ENCODE measurements around the gene ZNF552. TPM values are rescaled to one million over a fixed set of nuclear protein-coding genes. Genes with fewer than 3 reads are reported as not detected.
"Not testable (repeated sequence)": the region's sequence is repeated elsewhere in the genome, so short reads cannot be mapped to it uniquely, and the experiment has no call there.

Gene ZNF552
- total RNA-seq, 1 donor from 2014 or later: 7.3 TPM

DNA sequence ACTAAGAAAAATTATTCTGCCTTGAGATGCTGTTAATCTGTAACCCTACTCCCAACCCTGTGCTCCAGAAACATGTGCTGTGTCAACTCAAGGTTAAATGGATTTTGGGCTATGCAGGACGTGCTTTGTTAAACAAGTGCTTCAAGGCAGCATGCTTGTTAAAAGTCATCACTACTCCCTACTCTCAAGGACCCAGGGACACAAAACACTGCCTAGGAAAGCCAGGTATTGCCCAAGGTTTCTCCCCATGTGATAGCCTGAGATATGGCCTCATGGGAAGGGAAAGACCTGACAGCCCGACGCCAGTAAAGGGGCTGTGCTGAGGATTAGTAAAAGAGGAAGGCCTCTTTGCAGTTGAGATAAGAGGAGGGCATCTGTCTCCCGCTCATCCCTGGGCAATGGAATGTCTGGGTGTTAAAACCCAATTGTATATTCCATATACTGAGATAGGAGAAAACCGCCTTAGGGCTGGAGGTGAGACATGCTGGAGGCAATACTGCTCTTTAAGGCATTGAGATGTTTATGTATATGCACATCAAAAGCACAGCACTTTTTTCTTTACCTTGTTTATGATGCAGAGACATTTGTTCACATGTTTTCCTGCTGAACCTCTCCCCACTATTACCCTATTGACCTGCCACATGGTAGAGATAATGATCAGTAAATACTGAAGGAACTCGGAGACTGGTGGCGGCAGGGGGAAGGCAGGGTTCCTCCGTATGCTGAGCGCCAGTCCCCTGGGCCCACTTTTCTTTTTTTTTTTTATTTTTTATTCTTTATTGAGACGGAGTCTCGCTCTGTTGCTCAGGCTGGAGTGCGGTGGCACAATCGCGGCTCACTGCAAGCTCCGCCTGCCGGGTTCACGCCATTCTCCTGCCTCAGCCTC is 4.1 kb downstream of the ZNF552 start:
- not testable (repeated sequence) for H3K27ac ChIP-seq (ENCODE audit: low read depth, low read length); H3K9me3 ChIP-seq (ENCODE audit: control insufficient read depth in 3 of 3, low read length in 3 of 3); H3K27me3 ChIP-seq (ENCODE audit: control insufficient read depth in 3 of 3, insufficient read depth in 3 of 3, low read length in 3 of 3); H3K9ac ChIP-seq (ENCODE audit: low read depth in 1 of 3, low read length in 3 of 3); H3K4me3 ChIP-seq (ENCODE audit: low read length in 3 of 3)
- Histone ChIP-seq H3K4me1 (ENCODE audit: control insufficient read depth in 3 of 3, insufficient read depth in 3 of 3, low read length in 3 of 3) (peaks cover 13 to 18% (median 17%) of the 10 kb centered on the region in 3 donors), H3K36me3 (ENCODE audit: control insufficient read depth in 3 of 3, insufficient read depth in 3 of 3, low read length in 3 of 3) (peaks cover 8 to 28% (median 19%) of the 10 kb centered on the region in 3 donors)

DNA sequence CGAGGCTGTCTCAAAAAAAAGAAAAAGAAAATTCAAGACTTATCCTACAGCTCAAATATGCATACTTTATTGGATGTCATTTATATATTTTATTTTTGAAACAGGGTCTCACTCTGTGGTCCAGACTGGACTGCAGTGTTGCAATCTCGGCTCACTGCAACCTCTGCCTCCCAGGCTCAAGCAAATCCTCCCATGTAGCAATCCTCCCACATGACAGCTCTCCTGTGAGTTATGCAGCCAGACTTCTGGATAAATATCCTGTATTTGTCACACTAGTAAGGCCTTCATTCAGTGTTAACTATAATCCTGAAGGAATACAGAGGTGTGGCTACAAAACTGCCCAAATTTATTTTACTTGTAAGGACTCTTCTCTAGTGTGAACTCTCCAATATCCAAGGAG is 7.2 kb downstream of the ZNF552 start:
- Histone ChIP-seq H3K4me1 (ENCODE audit: control insufficient read depth in 3 of 3, insufficient read depth in 3 of 3, low read length in 3 of 3) (peaks cover 0 to 2% (median under 1%) of the 10 kb centered on the region in 3 donors), H3K27me3 (ENCODE audit: control insufficient read depth in 3 of 3, insufficient read depth in 3 of 3, low read length in 3 of 3) (no peaks in the 10 kb centered on the region), H3K36me3 (ENCODE audit: control insufficient read depth in 3 of 3, insufficient read depth in 3 of 3, low read length in 3 of 3) (peaks cover 8 to 28% (median 19%) of the 10 kb centered on the region in 3 donors), H3K9me3 (ENCODE audit: control insufficient read depth in 3 of 3, low read length in 3 of 3) (no peaks in the 10 kb centered on the region), H3K4me3 (ENCODE audit: low read length in 3 of 3) (no peak overlapping the region), H3K9ac (ENCODE audit: low read depth in 1 of 3, low read length in 3 of 3) (no peak overlapping the region), H3K27ac (ENCODE audit: low read depth, low read length) (no peak overlapping the region)

DNA sequence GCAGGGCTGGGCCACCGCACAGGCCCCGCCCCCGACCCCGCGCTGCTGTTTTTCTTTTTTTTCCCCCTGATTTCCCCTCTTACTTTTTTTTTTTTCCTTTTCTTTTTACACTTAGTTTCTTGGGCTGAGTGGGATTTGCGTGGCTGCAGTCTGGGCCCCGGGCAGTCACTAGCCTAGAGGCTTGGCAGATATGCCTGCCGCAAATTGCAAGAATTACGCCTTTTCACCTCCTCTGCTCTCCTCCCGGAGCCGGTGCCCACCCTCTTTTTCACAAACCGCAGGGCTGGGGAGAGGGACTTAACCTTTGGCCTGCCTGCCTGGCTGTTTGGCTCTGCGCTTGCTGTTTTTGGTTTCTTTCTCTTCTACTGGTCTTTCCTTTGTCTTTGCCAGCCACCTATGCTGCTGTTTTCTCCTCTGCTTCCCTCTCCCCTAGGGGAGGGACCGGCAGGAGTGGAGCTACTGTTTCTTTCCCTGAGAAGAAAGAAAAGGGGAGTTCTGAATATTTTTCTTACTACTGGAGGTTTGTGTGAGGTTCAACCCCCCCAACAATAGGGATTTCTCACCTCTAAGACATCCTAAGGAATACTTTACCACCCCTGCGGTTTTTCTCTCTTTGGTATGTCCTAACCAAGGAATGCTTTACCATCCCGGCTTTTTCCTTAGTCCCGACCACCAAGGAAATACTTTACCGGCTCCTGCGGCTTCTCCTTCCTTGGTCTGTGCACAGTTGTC is 11.0 kb downstream of the ZNF552 start:
- H3K4me3 ChIP-seq (ENCODE audit: low read length in 3 of 3): peak overlapping the region; percentile 61 to 74 (median 65)
- H3K9ac ChIP-seq (ENCODE audit: low read depth in 1 of 3, low read length in 3 of 3): peak overlapping the region; percentile 45 to 85 (median 58)
- H3K27me3 ChIP-seq (ENCODE audit: control insufficient read depth in 3 of 3, insufficient read depth in 3 of 3, low read length in 3 of 3): no peaks in the 10 kb centered on the region
- peak overlapping the region; percentile 54 for H3K27ac ChIP-seq (ENCODE audit: low read depth, low read length)
- peaks cover 6 to 14% (median 12%) of the 10 kb centered on the region in 3 donors for H3K36me3 ChIP-seq (ENCODE audit: control insufficient read depth in 3 of 3, insufficient read depth in 3 of 3, low read length in 3 of 3)
- no peaks in the 10 kb centered on the region for H3K9me3 ChIP-seq (ENCODE audit: control insufficient read depth in 3 of 3, low read length in 3 of 3)
- H3K4me1 ChIP-seq (ENCODE audit: control insufficient read depth in 3 of 3, insufficient read depth in 3 of 3, low read length in 3 of 3): peaks cover 0 to 2% (median 0%) of the 10 kb centered on the region in 3 donors

DNA sequence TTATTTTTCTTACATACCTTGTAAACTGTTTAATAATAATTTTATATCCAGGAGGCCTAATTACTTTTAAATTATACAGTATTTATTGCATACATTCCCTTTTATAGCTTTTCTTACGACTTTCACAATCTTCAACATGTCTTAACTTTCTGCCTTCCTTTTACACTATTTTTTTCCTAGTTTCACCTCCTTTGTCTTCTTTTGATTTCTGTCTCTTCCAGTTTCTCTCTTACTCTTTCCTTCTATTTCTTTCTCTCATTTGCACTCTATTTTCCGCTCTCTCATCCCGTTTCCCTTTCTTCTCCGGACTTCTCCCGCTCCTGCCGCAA is 11.5 kb downstream of the ZNF552 start:
- H3K27me3 ChIP-seq (ENCODE audit: control insufficient read depth in 3 of 3, insufficient read depth in 3 of 3, low read length in 3 of 3): no peaks in the 10 kb centered on the region
- H3K36me3 ChIP-seq (ENCODE audit: control insufficient read depth in 3 of 3, insufficient read depth in 3 of 3, low read length in 3 of 3): peaks cover 6 to 11% (median 8%) of the 10 kb centered on the region in 3 donors
- H3K27ac ChIP-seq (ENCODE audit: low read depth, low read length): no peak overlapping the region
- H3K4me1 ChIP-seq (ENCODE audit: control insufficient read depth in 3 of 3, insufficient read depth in 3 of 3, low read length in 3 of 3): peaks cover 0 to 2% (median 0%) of the 10 kb centered on the region in 3 donors
- no peaks in the 10 kb centered on the region for H3K9me3 ChIP-seq (ENCODE audit: control insufficient read depth in 3 of 3, low read length in 3 of 3)
- peak overlapping the region in 2 of 3 donors; percentile 61 to 74 for H3K4me3 ChIP-seq (ENCODE audit: low read length in 3 of 3)
- H3K9ac ChIP-seq (ENCODE audit: low read depth in 1 of 3, low read length in 3 of 3): peak overlapping the region; percentile 45 to 85 (median 58)

DNA sequence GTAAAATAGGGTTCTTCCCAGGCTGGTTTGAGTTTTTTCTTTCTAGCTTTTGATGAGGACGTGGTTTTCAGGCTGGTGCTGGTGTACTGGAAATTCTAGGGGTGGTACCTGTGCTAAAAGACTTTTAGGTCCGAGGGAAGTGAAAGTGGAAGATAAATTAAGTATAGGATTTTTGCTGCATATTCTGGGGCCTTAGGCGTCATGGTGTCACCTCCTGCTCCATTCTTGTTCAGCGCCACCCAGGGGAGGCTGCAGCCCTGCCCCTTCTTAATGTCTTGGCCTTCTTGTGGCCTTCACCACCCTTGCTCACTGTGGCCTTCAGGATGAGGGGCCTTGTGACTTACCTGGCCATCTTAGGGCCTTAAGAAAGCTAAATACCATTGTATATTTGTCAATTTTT is 12.4 kb downstream of the ZNF552 start:
- Histone ChIP-seq H3K27me3 (ENCODE audit: control insufficient read depth in 3 of 3, insufficient read depth in 3 of 3, low read length in 3 of 3) (no peaks in the 10 kb centered on the region), H3K9me3 (ENCODE audit: control insufficient read depth in 3 of 3, low read length in 3 of 3) (no peaks in the 10 kb centered on the region), H3K27ac (ENCODE audit: low read depth, low read length) (no peak overlapping the region), H3K9ac (ENCODE audit: low read depth in 1 of 3, low read length in 3 of 3) (no peak overlapping the region), H3K4me3 (ENCODE audit: low read length in 3 of 3) (no peak overlapping the region), H3K36me3 (ENCODE audit: control insufficient read depth in 3 of 3, insufficient read depth in 3 of 3, low read length in 3 of 3) (peaks cover 0 to 3% (median 3%) of the 10 kb centered on the region in 3 donors), H3K4me1 (ENCODE audit: control insufficient read depth in 3 of 3, insufficient read depth in 3 of 3, low read length in 3 of 3) (peaks cover 0 to 2% (median 0%) of the 10 kb centered on the region in 3 donors)

DNA sequence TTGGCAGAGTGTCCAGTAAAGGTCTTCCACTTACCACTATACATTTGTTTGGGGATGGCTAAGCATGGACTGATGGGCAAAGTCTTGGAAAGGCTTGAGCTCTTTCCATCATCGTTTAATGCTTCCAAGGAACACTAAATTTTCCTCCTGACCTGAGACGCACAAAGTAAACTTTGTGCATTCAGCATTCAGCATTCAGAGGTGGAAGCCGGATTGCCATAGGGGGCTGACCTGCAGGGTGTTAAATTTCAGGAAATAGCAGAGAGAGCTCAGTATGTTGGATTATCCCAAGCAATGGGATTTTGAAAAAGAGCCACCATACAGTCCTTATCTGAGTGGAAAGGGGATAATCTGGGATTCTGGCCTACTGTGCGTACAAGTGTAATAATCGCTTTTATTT is 14.0 kb downstream of the ZNF552 start:
- H3K27me3 ChIP-seq (ENCODE audit: control insufficient read depth in 3 of 3, insufficient read depth in 3 of 3, low read length in 3 of 3): no peaks in the 10 kb centered on the region
- no peak overlapping the region for H3K27ac ChIP-seq (ENCODE audit: low read depth, low read length)
- no peaks in the 10 kb centered on the region for H3K9me3 ChIP-seq (ENCODE audit: control insufficient read depth in 3 of 3, low read length in 3 of 3)
- peaks cover 0 to 8% (median 6%) of the 10 kb centered on the region in 3 donors for H3K36me3 ChIP-seq (ENCODE audit: control insufficient read depth in 3 of 3, insufficient read depth in 3 of 3, low read length in 3 of 3)
- no peak overlapping the region for H3K9ac ChIP-seq (ENCODE audit: low read depth in 1 of 3, low read length in 3 of 3)
- peaks cover 0 to 2% (median 0%) of the 10 kb centered on the region in 3 donors for H3K4me1 ChIP-seq (ENCODE audit: control insufficient read depth in 3 of 3, insufficient read depth in 3 of 3, low read length in 3 of 3)
- no peak overlapping the region for H3K4me3 ChIP-seq (ENCODE audit: low read length in 3 of 3)

DNA sequence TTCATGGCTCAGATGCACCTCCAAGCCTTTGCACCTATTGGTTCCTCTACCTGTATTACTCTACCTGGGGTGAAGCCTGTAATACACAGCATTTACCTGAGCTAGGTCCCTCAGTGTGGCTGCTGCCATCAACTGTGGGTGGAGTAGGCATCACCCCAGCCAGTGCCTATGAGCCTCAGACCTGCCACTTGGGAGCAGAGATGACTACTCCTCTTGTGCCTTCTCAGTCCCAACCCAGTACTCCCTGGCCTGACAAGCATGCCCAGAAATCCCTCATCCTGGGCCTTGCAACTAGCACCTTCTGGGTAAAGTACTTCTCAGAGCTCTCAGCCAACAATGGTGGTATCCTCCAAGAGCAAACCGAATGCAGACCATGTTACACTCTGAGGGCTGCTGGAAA is 18.1 kb downstream of the ZNF552 start:
- H3K27ac ChIP-seq (ENCODE audit: low read depth, low read length); H3K27me3 ChIP-seq (ENCODE audit: control insufficient read depth in 3 of 3, insufficient read depth in 3 of 3, low read length in 3 of 3): not testable (repeated sequence)
- peaks cover 4 to 16% (median 13%) of the 10 kb centered on the region in 3 donors for H3K36me3 ChIP-seq (ENCODE audit: control insufficient read depth in 3 of 3, insufficient read depth in 3 of 3, low read length in 3 of 3)

DNA sequence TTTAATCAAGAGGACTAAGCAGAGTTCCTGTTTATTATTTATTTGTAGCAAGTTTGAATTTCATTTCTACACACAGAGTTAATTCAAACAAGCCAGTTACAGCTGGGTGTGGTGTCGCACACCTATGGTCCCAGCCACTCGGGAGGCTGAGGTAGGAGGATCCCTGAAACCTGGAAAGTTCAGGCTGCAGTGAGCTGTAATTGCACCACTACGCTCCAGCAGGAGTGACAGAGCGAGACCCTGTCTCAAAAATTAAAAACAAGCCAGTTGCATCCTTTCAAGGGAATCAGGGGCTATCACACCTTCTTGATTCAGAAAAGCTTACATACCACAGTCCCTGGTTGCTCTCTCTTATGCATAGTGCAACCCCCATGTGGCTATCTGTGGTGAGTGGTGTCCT is 25.4 kb downstream of the ZNF552 start:
- Histone ChIP-seq H3K27ac (ENCODE audit: low read depth, low read length) (no peak overlapping the region), H3K4me3 (ENCODE audit: low read length in 3 of 3) (no peak overlapping the region), H3K27me3 (ENCODE audit: control insufficient read depth in 3 of 3, insufficient read depth in 3 of 3, low read length in 3 of 3) (no peaks in the 10 kb centered on the region), H3K9me3 (ENCODE audit: control insufficient read depth in 3 of 3, low read length in 3 of 3) (peaks cover 6 to 8% (median 7%) of the 10 kb centered on the region in 3 donors), H3K9ac (ENCODE audit: low read depth in 1 of 3, low read length in 3 of 3) (no peak overlapping the region), H3K4me1 (ENCODE audit: control insufficient read depth in 3 of 3, insufficient read depth in 3 of 3, low read length in 3 of 3) (no peaks in the 10 kb centered on the region), H3K36me3 (ENCODE audit: control insufficient read depth in 3 of 3, insufficient read depth in 3 of 3, low read length in 3 of 3) (peaks cover 26 to 28% (median 27%) of the 10 kb centered on the region in 3 donors)

More for the DNA sequence above, 18.1 kb downstream of the ZNF552 start:
- not testable (repeated sequence) for H3K9me3 ChIP-seq (ENCODE audit: control insufficient read depth in 3 of 3, low read length in 3 of 3); H3K9ac ChIP-seq (ENCODE audit: low read depth in 1 of 3, low read length in 3 of 3); H3K4me1 ChIP-seq (ENCODE audit: control insufficient read depth in 3 of 3, insufficient read depth in 3 of 3, low read length in 3 of 3); H3K4me3 ChIP-seq (ENCODE audit: low read length in 3 of 3)

DNA sequence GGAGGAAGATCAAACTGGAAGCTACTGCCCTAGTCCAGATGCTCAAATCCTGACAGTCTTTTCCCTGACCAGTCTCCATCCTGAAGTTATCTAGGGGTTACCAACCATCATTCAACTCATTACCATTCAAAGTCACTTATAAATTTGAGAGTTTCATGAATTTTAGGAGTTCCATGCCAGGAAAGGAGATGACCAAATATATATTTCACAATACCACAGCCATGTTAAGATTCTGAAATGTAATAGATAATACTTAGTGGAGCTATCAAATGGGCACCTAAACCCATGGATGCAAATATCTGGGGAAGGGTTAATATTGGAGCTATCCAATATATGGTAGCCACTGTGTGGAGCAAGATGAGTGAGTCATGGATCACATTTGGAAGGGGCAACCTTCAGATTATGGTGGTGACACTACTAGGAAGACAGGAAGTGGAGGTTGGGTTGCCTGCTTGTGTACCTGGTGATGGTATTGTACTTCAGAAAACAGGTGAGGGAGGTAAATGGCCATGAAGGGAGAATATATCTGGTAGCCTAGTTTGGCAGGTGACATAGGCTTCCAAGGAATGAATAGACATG is 26.5 kb downstream of the ZNF552 start:
- H3K27me3 ChIP-seq (ENCODE audit: control insufficient read depth in 3 of 3, insufficient read depth in 3 of 3, low read length in 3 of 3): no peaks in the 10 kb centered on the region
- no peak overlapping the region for H3K27ac ChIP-seq (ENCODE audit: low read depth, low read length)
- no peaks in the 10 kb centered on the region for H3K4me1 ChIP-seq (ENCODE audit: control insufficient read depth in 3 of 3, insufficient read depth in 3 of 3, low read length in 3 of 3)
- no peak overlapping the region for H3K4me3 ChIP-seq (ENCODE audit: low read length in 3 of 3)
- H3K36me3 ChIP-seq (ENCODE audit: control insufficient read depth in 3 of 3, insufficient read depth in 3 of 3, low read length in 3 of 3): peaks cover 26 to 28% (median 27%) of the 10 kb centered on the region in 3 donors
- peaks cover 6 to 8% (median 7%) of the 10 kb centered on the region in 3 donors for H3K9me3 ChIP-seq (ENCODE audit: control insufficient read depth in 3 of 3, low read length in 3 of 3)
- no peak overlapping the region for H3K9ac ChIP-seq (ENCODE audit: low read depth in 1 of 3, low read length in 3 of 3)
